K562 (cell line): ENCODE measurements around the gene CERS1. TPM values are rescaled to one million over a fixed set of nuclear protein-coding genes. Genes with fewer than 3 reads are reported as not detected.

Source experiments
- NFYB ChIP-seq: IDR thresholded peaks from 2 replicates; pipeline ENCODE4 v1.6.1; 2011; ENCODE audit warnings: mild to moderate bottlenecking, moderate library complexity; ENCODE audit not compliant: insufficient read length; ENCODE audit errors: extremely low read depth
- TEAD2 ChIP-seq: fragments of 450-650 bp; IDR thresholded peaks from 2 replicates; pipeline ENCODE4 v1.6.1; 2016; ENCODE audit warnings: missing genetic modification characterization, control low read depth, missing compliant biosample characterization
- ZNF140 ChIP-seq: fragments of 250-450 bp; sonication (Bioruptor Pico); IDR thresholded peaks from 2 replicates; pipeline ENCODE4 v1.8.0; 2021; ENCODE audit warnings: moderate library complexity, mild to moderate bottlenecking, inconsistent platforms
- polyA plus RNA-seq, 8 experiments: library from polyadenylated mRNA; depleted of rRNA in 4 of 8; stranded (reverse) in 5 of 8; unstranded in 3 of 8; fragments of >200 nt; fragmentation: Nextera tagmentation in 2 of 8; fragmentation: Illumina TruSeq in 1 of 8; extraction: Ambion mirVana in 2 of 8; extraction: Trizol in 1 of 8; gene quantifications; 2 replicates each; pipeline versions ENCODE4 v1.2.1 to v1.2.3, GENCODE V29; 2011 to 2014; ENCODE audit warnings: inconsistent platforms in 1 of 8, missing spikeins in 1 of 8
- total RNA-seq, 7 experiments: library from RNA; depleted of rRNA in 6 of 7; stranded (reverse); fragments of >200 nt in 6 of 7; fragmentation: Illumina TruSeq in 2 of 7; extraction: Trizol in 2 of 7; gene quantifications; 2 replicates each; pipeline versions ENCODE4 v1.2.1 to v1.2.3, GENCODE V29; 2011 to 2021; ENCODE audit warnings: low replicate concordance in 1 of 7
- TF ChIP-seq, protein P1 (sequence below): fragments of 250-450 bp; sonication (Bioruptor Pico); IDR thresholded peaks from 2 replicates; pipeline ENCODE4 v1.4.0; 2020
- TF ChIP-seq, protein P2 (sequence below): IDR thresholded peaks from 3 replicates; pipeline ENCODE4 v1.6.1; 2011; ENCODE audit warnings: borderline replicate concordance, mild to moderate bottlenecking, moderate library complexity; ENCODE audit not compliant: insufficient read length; ENCODE audit errors: extremely low read depth

Gene CERS1
- total and polyA plus RNA-seq, 9 of the 15 experiments (the other 6 are each of a cell fraction or from before 2014, with no cell fraction given), result 0.33 to 1.5 (median 0.86) TPM; not detected in 2

DNA sequence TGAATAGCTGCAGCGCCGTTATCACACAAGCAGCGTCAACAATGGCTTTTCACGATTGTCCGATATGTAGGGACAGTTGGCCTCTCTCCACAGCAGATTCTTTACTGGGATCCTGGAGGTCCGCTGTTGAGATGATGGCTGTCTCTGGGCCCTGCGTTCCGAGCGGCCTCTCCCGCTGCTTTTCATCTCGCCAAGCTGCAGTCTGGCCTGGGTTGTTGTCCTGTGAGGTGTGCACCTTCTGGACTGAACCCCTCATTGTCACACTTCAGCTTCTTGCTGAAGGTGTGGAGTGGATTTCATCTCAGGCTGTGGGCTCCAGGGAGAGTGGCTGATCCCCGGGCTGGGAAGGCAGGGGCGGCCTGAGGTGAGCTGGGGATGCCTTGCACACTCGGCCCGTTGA, 54.6 kb downstream of the CERS1 start (continued):
- TF ChIP-seq, protein P1, sequence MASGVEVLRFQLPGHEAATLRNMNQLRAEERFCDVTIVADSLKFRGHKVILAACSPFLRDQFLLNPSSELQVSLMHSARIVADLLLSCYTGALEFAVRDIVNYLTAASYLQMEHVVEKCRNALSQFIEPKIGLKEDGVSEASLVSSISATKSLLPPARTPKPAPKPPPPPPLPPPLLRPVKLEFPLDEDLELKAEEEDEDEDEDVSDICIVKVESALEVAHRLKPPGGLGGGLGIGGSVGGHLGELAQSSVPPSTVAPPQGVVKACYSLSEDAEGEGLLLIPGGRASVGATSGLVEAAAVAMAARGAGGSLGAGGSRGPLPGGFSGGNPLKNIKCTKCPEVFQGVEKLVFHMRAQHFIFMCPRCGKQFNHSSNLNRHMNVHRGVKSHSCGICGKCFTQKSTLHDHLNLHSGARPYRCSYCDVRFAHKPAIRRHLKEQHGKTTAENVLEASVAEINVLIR (CRISPR knock-in tag), result no peak
- no peak for TF ChIP-seq NFYB
- TF ChIP-seq TEAD2 (tag), result no peak
- TF ChIP-seq, protein P2, sequence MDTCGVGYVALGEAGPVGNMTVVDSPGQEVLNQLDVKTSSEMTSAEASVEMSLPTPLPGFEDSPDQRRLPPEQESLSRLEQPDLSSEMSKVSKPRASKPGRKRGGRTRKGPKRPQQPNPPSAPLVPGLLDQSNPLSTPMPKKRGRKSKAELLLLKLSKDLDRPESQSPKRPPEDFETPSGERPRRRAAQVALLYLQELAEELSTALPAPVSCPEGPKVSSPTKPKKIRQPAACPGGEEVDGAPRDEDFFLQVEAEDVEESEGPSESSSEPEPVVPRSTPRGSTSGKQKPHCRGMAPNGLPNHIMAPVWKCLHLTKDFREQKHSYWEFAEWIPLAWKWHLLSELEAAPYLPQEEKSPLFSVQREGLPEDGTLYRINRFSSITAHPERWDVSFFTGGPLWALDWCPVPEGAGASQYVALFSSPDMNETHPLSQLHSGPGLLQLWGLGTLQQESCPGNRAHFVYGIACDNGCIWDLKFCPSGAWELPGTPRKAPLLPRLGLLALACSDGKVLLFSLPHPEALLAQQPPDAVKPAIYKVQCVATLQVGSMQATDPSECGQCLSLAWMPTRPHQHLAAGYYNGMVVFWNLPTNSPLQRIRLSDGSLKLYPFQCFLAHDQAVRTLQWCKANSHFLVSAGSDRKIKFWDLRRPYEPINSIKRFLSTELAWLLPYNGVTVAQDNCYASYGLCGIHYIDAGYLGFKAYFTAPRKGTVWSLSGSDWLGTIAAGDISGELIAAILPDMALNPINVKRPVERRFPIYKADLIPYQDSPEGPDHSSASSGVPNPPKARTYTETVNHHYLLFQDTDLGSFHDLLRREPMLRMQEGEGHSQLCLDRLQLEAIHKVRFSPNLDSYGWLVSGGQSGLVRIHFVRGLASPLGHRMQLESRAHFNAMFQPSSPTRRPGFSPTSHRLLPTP, result no peak
- no peak for TF ChIP-seq ZNF140 (CRISPR knock-in tag)
